HCT116 (cell line): ENCODE measurements around the gene ERBB2. TPM values are rescaled to one million over a fixed set of nuclear protein-coding genes. Genes with fewer than 3 reads are reported as not detected.
A peak's percentile ranks its signal among the peaks of the same experiment; 100 is the strongest.

Experiments
- ATAC-seq: fragments of 200-7000 bp; cut with Tn5 transposase; 2 replicates; pipeline ENCODE4 v1.9.1; 2020; ENCODE audit warnings: mild to moderate bottlenecking, moderate library complexity
- Bru-seq: library from RNA; stranded (reverse); fragments of 400-500 nt; gene quantifications from one replicate; lab custom pipeline; 2021; lab: Mats Ljungman, UMichigan
- BruChase-seq, 2 experiments: library from RNA; stranded (reverse); fragments of 400-500 nt; gene quantifications; one replicate each; lab custom pipeline; 2021; lab: Mats Ljungman, UMichigan
- BruUV-seq: library from RNA; stranded (reverse); fragments of 400-500 nt; replicated peaks from 2 replicates; lab custom pipeline; 2021; lab: Mats Ljungman, UMichigan
- CTCF ChIA-PET: fragments of 300-600 bp; sonication (Branson Sonifier 250); formaldehyde crosslinking; loops from one replicate; lab custom pipeline; 2021; ENCODE audit warnings: antibody characterized with exemption; lab: Charles Lee
- POLR2A ChIA-PET: fragments of 300-600, 350-600 bp; sonication (Branson Sonifier 250); formaldehyde crosslinking; loops from one replicate; lab custom pipeline; 2021; ENCODE audit warnings: antibody characterized with exemption; lab: Charles Lee
- RAD21 ChIA-PET, 2 experiments: fragments of 300-600 bp; sonication (Branson Sonifier 250); formaldehyde crosslinking; loops; one replicate each; lab custom pipeline; 2023; ENCODE audit warnings: low total read pairs in 2 of 2; ENCODE audit not compliant: uncharacterized antibody in 2 of 2, unreplicated experiment in 2 of 2, low non-redundant PET in 1 of 2; lab: Charles Lee
- DNase-seq: peaks from one replicate; pipeline ENCODE4 v3.0.0-alpha.2; 2010; ENCODE audit warnings: low read depth, low spot score
- H2AFZ ChIP-seq: fragments of 200-600 bp; shearing (Covaris generic), sonication (generic); 2 replicates; pipeline ENCODE4 v1.6.1; 2017; ENCODE audit warnings: low read depth, mixed run types, mixed read lengths, antibody characterized with exemption, low read length; ENCODE audit not compliant: poor library complexity, severe bottlenecking
- H3K27ac ChIP-seq: 2 replicates; pipeline ENCODE4 v1.5.1; 2012; ENCODE audit warnings: low read depth, low read length
- H3K27me3 ChIP-seq: fragments of 200-600 bp; sonication (generic); 2 replicates; pipeline ENCODE4 v1.6.1; 2016; ENCODE audit warnings: mixed run types, low read length, mixed read lengths; ENCODE audit not compliant: insufficient read depth
- H3K36me3 ChIP-seq, 2 experiments: fragments of 200-500 bp in 1 of 2; fragments of 200-600 bp in 1 of 2; sonication (Bioruptor generic) in 1 of 2; sonication (generic) in 1 of 2; 2 replicates each; pipeline versions ENCODE4 v1.5.1 to v1.6.1; 2014 to 2016; ENCODE audit warnings: low read length in 2 of 2, inconsistent platforms in 1 of 2, mixed read lengths in 1 of 2, mixed run types in 1 of 2; ENCODE audit not compliant: insufficient read depth in 2 of 2, control insufficient read depth in 1 of 2
- H3K4me1 ChIP-seq, 2 experiments: fragments of 200-600 bp in 1 of 2; sonication (generic) in 1 of 2; 2 replicates each; pipeline versions ENCODE4 v1.5.1 to v1.6.1; 2012 to 2017; ENCODE audit warnings: low read length in 2 of 2, inconsistent platforms in 1 of 2, mild to moderate bottlenecking in 1 of 2, mixed read lengths in 1 of 2, mixed run types in 1 of 2, moderate library complexity in 1 of 2; ENCODE audit not compliant: insufficient read depth in 2 of 2, control insufficient read depth in 1 of 2
- H3K4me2 ChIP-seq: fragments of 200-600 bp; sonication (generic); 2 replicates; pipeline ENCODE4 v1.6.1; 2017; ENCODE audit warnings: mixed run types, low read length, mixed read lengths
- H3K4me3 ChIP-seq, 2 experiments: fragments of 200-600 bp in 1 of 2; sonication (generic) in 1 of 2; replicated peaks in 1 of 2; 2 replicates each; pipeline ENCODE4 v1.5.1; 2011 to 2016; ENCODE audit warnings: low read length in 2 of 2, control low read depth in 1 of 2, low read depth in 1 of 2, mild to moderate bottlenecking in 1 of 2, mixed read lengths in 1 of 2, mixed run types in 1 of 2
- H3K79me2 ChIP-seq: fragments of 200-600 bp; sonication (generic); 2 replicates; pipeline ENCODE4 v1.6.1; 2017; ENCODE audit warnings: mild to moderate bottlenecking, mixed run types, low read length, moderate library complexity, mixed read lengths; ENCODE audit not compliant: insufficient read depth
- H3K9ac ChIP-seq: fragments of 200-600 bp; sonication (generic); 2 replicates; pipeline ENCODE4 v1.6.1; 2016; ENCODE audit warnings: low read length, mixed read lengths
- H3K9me2 ChIP-seq: fragments of 200-600 bp; sonication (generic), shearing (Covaris generic); 2 replicates; pipeline ENCODE4 v1.6.1; 2017; ENCODE audit warnings: mixed run types, mild to moderate bottlenecking, moderate library complexity; ENCODE audit not compliant: insufficient read depth
- H3K9me3 ChIP-seq, 2 experiments: fragments of 200-500 bp in 1 of 2; fragments of 200-600 bp in 1 of 2; sonication (Bioruptor generic) in 1 of 2; sonication (generic) in 1 of 2; 2 replicates each; pipeline ENCODE4 v1.6.1; 2014 to 2017; ENCODE audit warnings: low read length in 2 of 2, mixed read lengths in 2 of 2, inconsistent platforms in 1 of 2, low read depth in 1 of 2, mild to moderate bottlenecking in 1 of 2, mixed run types in 1 of 2, moderate library complexity in 1 of 2; ENCODE audit not compliant: control insufficient read depth in 1 of 2, insufficient read depth in 1 of 2
- H4K20me1 ChIP-seq: fragments of 200-600 bp; sonication (generic), shearing (Covaris generic); 2 replicates; pipeline ENCODE4 v1.6.1; 2017; ENCODE audit warnings: mixed run types, mild to moderate bottlenecking, moderate library complexity; ENCODE audit not compliant: insufficient read depth
- CBX3 ChIP-seq: IDR thresholded peaks from 2 replicates; pipeline ENCODE4 v1.6.1; 2012; ENCODE audit warnings: low read depth
- CEBPB ChIP-seq: IDR thresholded peaks from 2 replicates; pipeline ENCODE4 v1.6.1; 2012; ENCODE audit warnings: low read depth
- CTCF ChIP-seq, 3 experiments: fragments of 200-600 bp in 1 of 3; sonication (generic) in 1 of 3; IDR thresholded peaks in 2 of 3; conservative IDR thresholded peaks in 1 of 3; 2 replicates each; pipeline ENCODE4 v1.5.1; 2012 to 2017; ENCODE audit warnings: low read depth in 2 of 3, low read length in 2 of 3, antibody characterized with exemption in 1 of 3, borderline replicate concordance in 1 of 3, control low read depth in 1 of 3, mild to moderate bottlenecking in 1 of 3, mixed read lengths in 1 of 3, mixed run types in 1 of 3, moderate library complexity in 1 of 3; ENCODE audit not compliant: insufficient read depth in 1 of 3
- EGR1 ChIP-seq: IDR thresholded peaks from 2 replicates; pipeline ENCODE4 v1.6.1; 2012; ENCODE audit warnings: low read depth
- EZH2 ChIP-seq: fragments of 200-600 bp; sonication (generic); IDR thresholded peaks from 2 replicates; pipeline ENCODE4 v1.6.1; 2017; ENCODE audit warnings: antibody characterized with exemption, mixed run types
- EZH2phosphoT487 ChIP-seq: fragments of 200-600 bp; IDR thresholded peaks from 2 replicates; pipeline ENCODE4 v1.6.1; 2018; ENCODE audit warnings: antibody characterized with exemption, borderline replicate concordance
- FOSL1 ChIP-seq: IDR thresholded peaks from 2 replicates; pipeline ENCODE4 v1.6.1; 2012; ENCODE audit warnings: low read depth
- JUND ChIP-seq: IDR thresholded peaks from 2 replicates; pipeline ENCODE4 v1.6.1; 2012
- POLR2A ChIP-seq: IDR thresholded peaks from 2 replicates; pipeline ENCODE4 v1.7.0; 2011; ENCODE audit warnings: borderline replicate concordance; ENCODE audit not compliant: insufficient read depth, insufficient read length; ENCODE audit errors: extremely low read depth
- POLR2AphosphoS5 ChIP-seq: IDR thresholded peaks from 2 replicates; pipeline ENCODE4 v1.6.1; 2011; ENCODE audit warnings: mild to moderate bottlenecking, low read depth, low read length, moderate library complexity
- SIN3A ChIP-seq: IDR thresholded peaks from 2 replicates; pipeline ENCODE4 v1.6.1; 2012; ENCODE audit warnings: low read depth
- SP1 ChIP-seq: IDR thresholded peaks from 2 replicates; pipeline ENCODE4 v1.6.1; 2012; ENCODE audit warnings: low read depth
- SRF ChIP-seq: IDR thresholded peaks from 2 replicates; pipeline ENCODE4 v1.6.1; 2012; ENCODE audit warnings: low read depth
- TCF7L2 ChIP-seq: IDR thresholded peaks from 2 replicates; pipeline ENCODE4 v1.7.0; 2011; ENCODE audit warnings: borderline replicate concordance, inconsistent platforms; ENCODE audit not compliant: insufficient read depth, insufficient read length; ENCODE audit errors: extremely low read depth
- ZBTB33 ChIP-seq: IDR thresholded peaks from 2 replicates; pipeline ENCODE4 v1.6.1; 2011; ENCODE audit warnings: mild to moderate bottlenecking, low read length, moderate library complexity; ENCODE audit not compliant: insufficient replicate concordance; ENCODE audit errors: extremely low read depth
- ZFX ChIP-seq: fragments of 450-650 bp; IDR thresholded peaks from 2 replicates; pipeline ENCODE4 v1.6.1; 2017
- ZNF274 ChIP-seq: fragments of 200-500 bp; sonication (Bioruptor generic); IDR thresholded peaks from 2 replicates; pipeline ENCODE4 v1.6.1; 2014; ENCODE audit warnings: mild to moderate bottlenecking, low read depth, low read length, inconsistent platforms
- intact Hi-C: fragments of 100-400 bp; cut with micrococcal nuclease; formaldehyde crosslinking; loops from 2 replicates; pipeline ENCODE4 v1.10.0; 2022
- long read RNA-seq: library from polyadenylated mRNA; unstranded; transcript quantifications from one replicate; pipeline ENCODE4 v2.0.0, GENCODE V29; 2021; ENCODE audit not compliant: unreplicated experiment
- polyA plus RNA-seq: library from polyadenylated mRNA; unstranded; fragments of >200 nt; gene quantifications from 2 replicates; pipeline ENCODE4 v1.2.1, GENCODE V29; 2012; ENCODE audit warnings: missing spikeins
- total RNA-seq: library from RNA; stranded (reverse); gene quantifications from one replicate; pipeline ENCODE4 v1.2.1, GENCODE V29; 2021; ENCODE audit not compliant: unreplicated experiment
- TF ChIP-seq, protein P1 (sequence below): IDR thresholded peaks from 2 replicates; pipeline ENCODE4 v1.6.1; 2012
- TF ChIP-seq, protein P2 (sequence below): IDR thresholded peaks from 2 replicates; pipeline ENCODE4 v1.6.1; 2012; ENCODE audit warnings: low read depth
- TF ChIP-seq, protein P3 (sequence below): IDR thresholded peaks from 2 replicates; pipeline ENCODE4 v1.6.1; 2012

The ERBB2 gene
- total RNA-seq (75.8 TPM), Bru-seq, nascent RNA (percentile 58 among the genes with signal in this experiment), BruChase-seq, experiment 1, labeled RNA remaining after a 6-hour chase (percentile 75 among the genes with signal in this experiment), BruChase-seq, experiment 2, labeled RNA remaining after a 2-hour chase (percentile 69 among the genes with signal in this experiment)
- 46.7 and 51.7 TPM in 2 replicates for polyA plus RNA-seq
- long read RNA-seq, full-length matches to known transcripts = 10 of 76 reads
- long read RNA-seq, partial matches to known transcripts = 56 of 76 reads
- long read RNA-seq, other reads (novel, unspliced or antisense) = 10 of 76 reads

DNA sequence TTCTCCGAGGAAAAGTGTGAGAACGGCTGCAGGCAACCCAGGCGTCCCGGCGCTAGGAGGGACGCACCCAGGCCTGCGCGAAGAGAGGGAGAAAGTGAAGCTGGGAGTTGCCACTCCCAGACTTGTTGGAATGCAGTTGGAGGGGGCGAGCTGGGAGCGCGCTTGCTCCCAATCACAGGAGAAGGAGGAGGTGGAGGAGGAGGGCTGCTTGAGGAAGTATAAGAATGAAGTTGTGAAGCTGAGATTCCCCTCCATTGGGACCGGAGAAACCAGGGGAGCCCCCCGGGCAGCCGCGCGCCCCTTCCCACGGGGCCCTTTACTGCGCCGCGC, at the start of gene ERBB2:
Gene ERBB2 (plus strand): TSS at position 247 of the 330 bp plus-strand sequence. CDS start 175 bp downstream, outside the sequence.
- no TSS peak for BruUV-seq
- ChIA-PET CTCF (interaction anchor here (0.9 to 2.2 kb wide), 7 partner anchors 11 to 81 kb away, joined by 3 to 13 read pairs (median 3); partner anchors contain the start of gene MIEN1), RAD21 (interaction anchor here in 1 of 2 experiments (1.3 kb wide), 1 partner anchor 78 kb away, joined by 4 read pairs; no protein-coding TSS in a partner anchor), POLR2A (interaction anchor here (0.8 to 1.7 kb wide), 6 partner anchors 11 to 84 kb away, joined by 3 to 16 read pairs (median 6); partner anchors contain the start of gene PGAP3)
- Histone ChIP-seq H3K79me2 (peaks cover 49% of the 10 kb centered on the region), H2AFZ (no peak within 1 kb of the TSS), H3K9me2 (no peaks in the 10 kb centered on the region), H3K27ac (peak within 1 kb of the TSS; percentile 76), H3K9me3 (no peaks in the 10 kb centered on the region), H3K4me2 (peak within 1 kb of the TSS; percentile 79), H3K9ac (peak within 1 kb of the TSS; percentile 91), H3K36me3 (no peaks in the 10 kb centered on the region), H3K4me1 (peaks cover 20 to 44% of the 10 kb centered on the region in 2 experiments), H3K27me3 (no peaks in the 10 kb centered on the region), H3K4me3 (peak within 1 kb of the TSS; percentile 76 to 88), H4K20me1 (no peaks in the 10 kb centered on the region)
- intact Hi-C loops = no loop called here
- peak; percentile 57 for DNase-seq
- ATAC-seq = peak; percentile 92
- TF ChIP-seq ZFX = no peak
- TF ChIP-seq POLR2AphosphoS5 = peak; percentile 86
- TF ChIP-seq EZH2phosphoT487 = no peak
- no peak for TF ChIP-seq CTCF (IDR thresholded peaks at IDR 0.05 in 2 of 3, conservative IDR thresholded peaks at IDR 0.05 in 1 of 3; ENCODE audit: borderline replicate concordance in 1 of 3, insufficient read depth in 1 of 3, low read depth in 2 of 3, low read length in 2 of 3)
- TF ChIP-seq ZBTB33 = no peak
- no peak for TF ChIP-seq ZNF274
- TF ChIP-seq POLR2A = peak; percentile 66
- no peak for TF ChIP-seq JUND
- TF ChIP-seq SP1 = no peak
- TF ChIP-seq EZH2 = no peak
- TF ChIP-seq, protein P1, sequence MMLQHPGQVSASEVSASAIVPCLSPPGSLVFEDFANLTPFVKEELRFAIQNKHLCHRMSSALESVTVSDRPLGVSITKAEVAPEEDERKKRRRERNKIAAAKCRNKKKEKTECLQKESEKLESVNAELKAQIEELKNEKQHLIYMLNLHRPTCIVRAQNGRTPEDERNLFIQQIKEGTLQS = no peak
- no peak for TF ChIP-seq CEBPB
- TF ChIP-seq, protein P2, sequence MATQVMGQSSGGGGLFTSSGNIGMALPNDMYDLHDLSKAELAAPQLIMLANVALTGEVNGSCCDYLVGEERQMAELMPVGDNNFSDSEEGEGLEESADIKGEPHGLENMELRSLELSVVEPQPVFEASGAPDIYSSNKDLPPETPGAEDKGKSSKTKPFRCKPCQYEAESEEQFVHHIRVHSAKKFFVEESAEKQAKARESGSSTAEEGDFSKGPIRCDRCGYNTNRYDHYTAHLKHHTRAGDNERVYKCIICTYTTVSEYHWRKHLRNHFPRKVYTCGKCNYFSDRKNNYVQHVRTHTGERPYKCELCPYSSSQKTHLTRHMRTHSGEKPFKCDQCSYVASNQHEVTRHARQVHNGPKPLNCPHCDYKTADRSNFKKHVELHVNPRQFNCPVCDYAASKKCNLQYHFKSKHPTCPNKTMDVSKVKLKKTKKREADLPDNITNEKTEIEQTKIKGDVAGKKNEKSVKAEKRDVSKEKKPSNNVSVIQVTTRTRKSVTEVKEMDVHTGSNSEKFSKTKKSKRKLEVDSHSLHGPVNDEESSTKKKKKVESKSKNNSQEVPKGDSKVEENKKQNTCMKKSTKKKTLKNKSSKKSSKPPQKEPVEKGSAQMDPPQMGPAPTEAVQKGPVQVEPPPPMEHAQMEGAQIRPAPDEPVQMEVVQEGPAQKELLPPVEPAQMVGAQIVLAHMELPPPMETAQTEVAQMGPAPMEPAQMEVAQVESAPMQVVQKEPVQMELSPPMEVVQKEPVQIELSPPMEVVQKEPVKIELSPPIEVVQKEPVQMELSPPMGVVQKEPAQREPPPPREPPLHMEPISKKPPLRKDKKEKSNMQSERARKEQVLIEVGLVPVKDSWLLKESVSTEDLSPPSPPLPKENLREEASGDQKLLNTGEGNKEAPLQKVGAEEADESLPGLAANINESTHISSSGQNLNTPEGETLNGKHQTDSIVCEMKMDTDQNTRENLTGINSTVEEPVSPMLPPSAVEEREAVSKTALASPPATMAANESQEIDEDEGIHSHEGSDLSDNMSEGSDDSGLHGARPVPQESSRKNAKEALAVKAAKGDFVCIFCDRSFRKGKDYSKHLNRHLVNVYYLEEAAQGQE = no peak
- TF ChIP-seq CBX3 = no peak
- TF ChIP-seq FOSL1 = no peak
- no peak for TF ChIP-seq SRF
- no peak for TF ChIP-seq TCF7L2
- TF ChIP-seq, protein P3, sequence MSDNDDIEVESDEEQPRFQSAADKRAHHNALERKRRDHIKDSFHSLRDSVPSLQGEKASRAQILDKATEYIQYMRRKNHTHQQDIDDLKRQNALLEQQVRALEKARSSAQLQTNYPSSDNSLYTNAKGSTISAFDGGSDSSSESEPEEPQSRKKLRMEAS = no peak
- no peak for TF ChIP-seq SIN3A
- peak; percentile 63 for TF ChIP-seq EGR1
